HCT116 (cell line): ENCODE results near the gene IRAG1. TPM values are rescaled to one million over a fixed set of nuclear protein-coding genes. Genes with fewer than 3 reads are reported as not detected.

ENCODE experiments used
- ATAC-seq: fragments of 200-7000 bp; cut with Tn5 transposase; 2 replicates; pipeline ENCODE4 v1.9.1; 2020; ENCODE audit warnings: mild to moderate bottlenecking, moderate library complexity
- BruUV-seq: library from RNA; stranded (reverse); fragments of 400-500 nt; replicated peaks from 2 replicates; lab custom pipeline; 2021; lab: Mats Ljungman, UMichigan
- CTCF ChIA-PET: fragments of 300-600 bp; sonication (Branson Sonifier 250); formaldehyde crosslinking; loops from one replicate; lab custom pipeline; 2021; ENCODE audit warnings: antibody characterized with exemption; lab: Charles Lee
- POLR2A ChIA-PET: fragments of 300-600, 350-600 bp; sonication (Branson Sonifier 250); formaldehyde crosslinking; loops from one replicate; lab custom pipeline; 2021; ENCODE audit warnings: antibody characterized with exemption; lab: Charles Lee
- RAD21 ChIA-PET, 2 experiments: fragments of 300-600 bp; sonication (Branson Sonifier 250); formaldehyde crosslinking; loops; one replicate each; lab custom pipeline; 2023; ENCODE audit warnings: low total read pairs in 2 of 2; ENCODE audit not compliant: uncharacterized antibody in 2 of 2, unreplicated experiment in 2 of 2, low non-redundant PET in 1 of 2; lab: Charles Lee
- DNase-seq: peaks from one replicate; pipeline ENCODE4 v3.0.0-alpha.2; 2010; ENCODE audit warnings: low read depth, low spot score
- H2AFZ ChIP-seq: fragments of 200-600 bp; shearing (Covaris generic), sonication (generic); 2 replicates; pipeline ENCODE4 v1.6.1; 2017; ENCODE audit warnings: low read depth, mixed run types, mixed read lengths, antibody characterized with exemption, low read length; ENCODE audit not compliant: poor library complexity, severe bottlenecking
- H3K27ac ChIP-seq: 2 replicates; pipeline ENCODE4 v1.5.1; 2012; ENCODE audit warnings: low read depth, low read length
- H3K27me3 ChIP-seq: fragments of 200-600 bp; sonication (generic); 2 replicates; pipeline ENCODE4 v1.6.1; 2016; ENCODE audit warnings: mixed run types, low read length, mixed read lengths; ENCODE audit not compliant: insufficient read depth
- H3K36me3 ChIP-seq, 2 experiments: fragments of 200-500 bp in 1 of 2; fragments of 200-600 bp in 1 of 2; sonication (Bioruptor generic) in 1 of 2; sonication (generic) in 1 of 2; 2 replicates each; pipeline versions ENCODE4 v1.5.1 to v1.6.1; 2014 to 2016; ENCODE audit warnings: low read length in 2 of 2, inconsistent platforms in 1 of 2, mixed read lengths in 1 of 2, mixed run types in 1 of 2; ENCODE audit not compliant: insufficient read depth in 2 of 2, control insufficient read depth in 1 of 2
- H3K4me1 ChIP-seq, 2 experiments: fragments of 200-600 bp in 1 of 2; sonication (generic) in 1 of 2; 2 replicates each; pipeline versions ENCODE4 v1.5.1 to v1.6.1; 2012 to 2017; ENCODE audit warnings: low read length in 2 of 2, inconsistent platforms in 1 of 2, mild to moderate bottlenecking in 1 of 2, mixed read lengths in 1 of 2, mixed run types in 1 of 2, moderate library complexity in 1 of 2; ENCODE audit not compliant: insufficient read depth in 2 of 2, control insufficient read depth in 1 of 2
- H3K4me2 ChIP-seq: fragments of 200-600 bp; sonication (generic); 2 replicates; pipeline ENCODE4 v1.6.1; 2017; ENCODE audit warnings: mixed run types, low read length, mixed read lengths
- H3K4me3 ChIP-seq, 2 experiments: fragments of 200-600 bp in 1 of 2; sonication (generic) in 1 of 2; replicated peaks in 1 of 2; 2 replicates each; pipeline ENCODE4 v1.5.1; 2011 to 2016; ENCODE audit warnings: low read length in 2 of 2, control low read depth in 1 of 2, low read depth in 1 of 2, mild to moderate bottlenecking in 1 of 2, mixed read lengths in 1 of 2, mixed run types in 1 of 2
- H3K79me2 ChIP-seq: fragments of 200-600 bp; sonication (generic); 2 replicates; pipeline ENCODE4 v1.6.1; 2017; ENCODE audit warnings: mild to moderate bottlenecking, mixed run types, low read length, moderate library complexity, mixed read lengths; ENCODE audit not compliant: insufficient read depth
- H3K9ac ChIP-seq: fragments of 200-600 bp; sonication (generic); 2 replicates; pipeline ENCODE4 v1.6.1; 2016; ENCODE audit warnings: low read length, mixed read lengths
- H3K9me2 ChIP-seq: fragments of 200-600 bp; sonication (generic), shearing (Covaris generic); 2 replicates; pipeline ENCODE4 v1.6.1; 2017; ENCODE audit warnings: mixed run types, mild to moderate bottlenecking, moderate library complexity; ENCODE audit not compliant: insufficient read depth
- H3K9me3 ChIP-seq, 2 experiments: fragments of 200-500 bp in 1 of 2; fragments of 200-600 bp in 1 of 2; sonication (Bioruptor generic) in 1 of 2; sonication (generic) in 1 of 2; 2 replicates each; pipeline ENCODE4 v1.6.1; 2014 to 2017; ENCODE audit warnings: low read length in 2 of 2, mixed read lengths in 2 of 2, inconsistent platforms in 1 of 2, low read depth in 1 of 2, mild to moderate bottlenecking in 1 of 2, mixed run types in 1 of 2, moderate library complexity in 1 of 2; ENCODE audit not compliant: control insufficient read depth in 1 of 2, insufficient read depth in 1 of 2
- H4K20me1 ChIP-seq: fragments of 200-600 bp; sonication (generic), shearing (Covaris generic); 2 replicates; pipeline ENCODE4 v1.6.1; 2017; ENCODE audit warnings: mixed run types, mild to moderate bottlenecking, moderate library complexity; ENCODE audit not compliant: insufficient read depth
- FOSL1 ChIP-seq: IDR thresholded peaks from 2 replicates; pipeline ENCODE4 v1.6.1; 2012; ENCODE audit warnings: low read depth
- POLR2A ChIP-seq: IDR thresholded peaks from 2 replicates; pipeline ENCODE4 v1.7.0; 2011; ENCODE audit warnings: borderline replicate concordance; ENCODE audit not compliant: insufficient read depth, insufficient read length; ENCODE audit errors: extremely low read depth
- ZBTB33 ChIP-seq: IDR thresholded peaks from 2 replicates; pipeline ENCODE4 v1.6.1; 2011; ENCODE audit warnings: mild to moderate bottlenecking, low read length, moderate library complexity; ENCODE audit not compliant: insufficient replicate concordance; ENCODE audit errors: extremely low read depth
- intact Hi-C: fragments of 100-400 bp; cut with micrococcal nuclease; formaldehyde crosslinking; loops from 2 replicates; pipeline ENCODE4 v1.10.0; 2022
- total RNA-seq: library from RNA; stranded (reverse); gene quantifications from one replicate; pipeline ENCODE4 v1.2.1, GENCODE V29; 2021; ENCODE audit not compliant: unreplicated experiment

IRAG1 gene
- total RNA-seq, 1 experiment from 2014 or later, result 3.7 TPM

DNA sequence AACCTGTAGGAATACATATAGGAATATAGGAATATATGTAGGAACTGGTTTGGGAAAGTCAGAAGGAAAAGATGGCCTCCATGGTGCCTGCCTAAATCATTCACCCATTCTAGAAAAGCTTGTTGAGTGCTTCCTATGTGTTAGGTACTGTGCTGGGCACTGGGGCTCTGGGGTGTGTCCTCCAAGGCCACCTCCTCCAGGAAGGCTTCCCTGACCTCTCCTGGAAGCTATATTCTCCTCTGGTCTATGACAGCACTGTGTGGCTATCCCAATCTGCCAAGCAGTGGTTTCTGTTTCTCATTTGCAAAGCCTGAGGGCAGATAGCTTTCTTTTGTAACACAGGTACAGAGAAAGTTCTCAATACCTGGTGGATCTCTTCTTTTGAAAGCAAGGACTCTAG is 30.2 kb downstream of the IRAG1 start (continued):
- TF ChIP-seq ZBTB33, result no peak

GRCh38 chr11:10660323-10660722 is 33.2 kb downstream of the IRAG1 start:
- H3K9ac ChIP-seq, result peak overlapping the region; percentile 66
- H3K4me3 ChIP-seq, result no peak overlapping the region
- no peaks in the 10 kb centered on the region for H4K20me1 ChIP-seq
- H3K27me3 ChIP-seq, result no peaks in the 10 kb centered on the region
- ATAC-seq (no peak; the same call in 1 of the 2 replicates), DNase-seq (no peak)
- H3K36me3 ChIP-seq, result no peaks in the 10 kb centered on the region
- ChIA-PET CTCF (interaction anchor here (1.1 to 1.2 kb wide), 2 partner anchors 18 to 75 kb away, joined by 3 to 4 read pairs; no protein-coding TSS in a partner anchor), POLR2A (interaction anchor here (1.6 to 1.9 kb wide), 3 partner anchors 9 to 57 kb away, joined by 5 to 9 read pairs (median 6); no protein-coding TSS in a partner anchor), RAD21 (interaction anchor here (0.8 to 1.2 kb wide), 2 partner anchors 12 to 74 kb away, joined by 3 read pairs; no protein-coding TSS in a partner anchor)
- H2AFZ ChIP-seq, result no peak overlapping the region
- no peaks in the 10 kb centered on the region for H3K9me3 ChIP-seq
- BruUV-seq, result TSS peak; percentile 93
- H3K79me2 ChIP-seq, result no peaks in the 10 kb centered on the region
- peak overlapping the region; percentile 100 for H3K27ac ChIP-seq
- H3K9me2 ChIP-seq, result no peaks in the 10 kb centered on the region
- H3K4me2 ChIP-seq, result peak overlapping the region; percentile 61; the same call in 1 of the 2 replicates
- intact Hi-C loops, result no loop called here
- H3K4me1 ChIP-seq, result peaks cover 60 to 99% of the 10 kb centered on the region in 2 experiments
- TF ChIP-seq POLR2A (peak; percentile 63), FOSL1 (no peak)
